Retinal pigment epithelial cell (primary cell): Measurements from ENCODE around the gene MPI.

Experiments
- DNase-seq: peaks from one replicate; pipeline ENCODE4 v3.0.0-alpha.2; 2010; ENCODE audit warnings: low read depth
- H3K4me3 ChIP-seq: 2 replicates; pipeline ENCODE4 v1.5.1; 2011; ENCODE audit warnings: mild to moderate bottlenecking, low read length, control low read depth, moderate library complexity
- TF ChIP-seq, protein P1 (sequence below): conservative IDR thresholded peaks from 2 replicates; pipeline ENCODE4 v1.5.1; 2011; ENCODE audit warnings: low read depth, low read length, control low read depth, inconsistent platforms

Gene MPI, protein sequence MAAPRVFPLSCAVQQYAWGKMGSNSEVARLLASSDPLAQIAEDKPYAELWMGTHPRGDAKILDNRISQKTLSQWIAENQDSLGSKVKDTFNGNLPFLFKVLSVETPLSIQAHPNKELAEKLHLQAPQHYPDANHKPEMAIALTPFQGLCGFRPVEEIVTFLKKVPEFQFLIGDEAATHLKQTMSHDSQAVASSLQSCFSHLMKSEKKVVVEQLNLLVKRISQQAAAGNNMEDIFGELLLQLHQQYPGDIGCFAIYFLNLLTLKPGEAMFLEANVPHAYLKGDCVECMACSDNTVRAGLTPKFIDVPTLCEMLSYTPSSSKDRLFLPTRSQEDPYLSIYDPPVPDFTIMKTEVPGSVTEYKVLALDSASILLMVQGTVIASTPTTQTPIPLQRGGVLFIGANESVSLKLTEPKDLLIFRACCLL

DNA sequence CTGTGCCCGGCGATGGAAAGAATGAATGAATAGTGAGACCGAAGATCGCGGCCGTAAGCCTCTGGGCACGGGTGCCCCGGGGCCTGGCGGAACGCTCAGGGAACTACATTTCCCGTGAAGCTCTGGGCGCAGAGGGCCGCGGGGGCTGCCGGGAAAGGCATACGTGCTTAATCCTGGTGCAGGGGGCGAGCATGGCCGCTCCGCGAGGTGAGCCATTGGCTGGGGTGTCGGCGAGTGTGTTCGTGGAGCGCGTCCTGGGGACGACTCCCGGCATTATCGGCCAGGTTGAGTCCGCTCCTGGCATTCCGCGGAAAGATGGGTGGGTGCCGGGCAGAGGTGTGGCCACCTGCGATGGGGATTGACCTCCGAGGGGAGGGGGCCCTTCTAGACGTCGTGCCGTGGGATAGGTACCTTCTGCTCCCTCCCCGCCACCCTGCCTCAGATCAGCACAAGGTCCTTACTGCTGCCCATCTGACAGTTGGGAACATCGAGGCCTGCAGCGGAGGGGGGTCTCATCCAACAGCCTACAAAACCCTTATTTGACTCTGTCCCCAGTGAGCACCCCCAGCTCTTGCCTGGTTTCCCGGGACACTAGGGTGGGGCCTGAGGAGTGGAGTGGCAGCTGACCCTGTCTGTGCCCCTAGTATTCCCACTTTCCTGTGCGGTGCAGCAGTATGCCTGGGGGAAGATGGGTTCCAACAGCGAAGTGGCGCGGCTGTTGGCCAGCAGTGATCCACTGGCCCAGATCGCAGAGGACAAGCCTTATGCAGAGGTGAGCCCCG is at the start of gene MPI:
TSS of gene MPI (plus strand) at position 160 of the 782 bp plus-strand sequence. CDS start at position 192, 32 bp downstream.
- TF ChIP-seq, protein P1, sequence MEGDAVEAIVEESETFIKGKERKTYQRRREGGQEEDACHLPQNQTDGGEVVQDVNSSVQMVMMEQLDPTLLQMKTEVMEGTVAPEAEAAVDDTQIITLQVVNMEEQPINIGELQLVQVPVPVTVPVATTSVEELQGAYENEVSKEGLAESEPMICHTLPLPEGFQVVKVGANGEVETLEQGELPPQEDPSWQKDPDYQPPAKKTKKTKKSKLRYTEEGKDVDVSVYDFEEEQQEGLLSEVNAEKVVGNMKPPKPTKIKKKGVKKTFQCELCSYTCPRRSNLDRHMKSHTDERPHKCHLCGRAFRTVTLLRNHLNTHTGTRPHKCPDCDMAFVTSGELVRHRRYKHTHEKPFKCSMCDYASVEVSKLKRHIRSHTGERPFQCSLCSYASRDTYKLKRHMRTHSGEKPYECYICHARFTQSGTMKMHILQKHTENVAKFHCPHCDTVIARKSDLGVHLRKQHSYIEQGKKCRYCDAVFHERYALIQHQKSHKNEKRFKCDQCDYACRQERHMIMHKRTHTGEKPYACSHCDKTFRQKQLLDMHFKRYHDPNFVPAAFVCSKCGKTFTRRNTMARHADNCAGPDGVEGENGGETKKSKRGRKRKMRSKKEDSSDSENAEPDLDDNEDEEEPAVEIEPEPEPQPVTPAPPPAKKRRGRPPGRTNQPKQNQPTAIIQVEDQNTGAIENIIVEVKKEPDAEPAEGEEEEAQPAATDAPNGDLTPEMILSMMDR, result no peak
- DNase-seq, result peak; percentile 29
- H3K4me3 ChIP-seq, result peak within 1 kb of the TSS; percentile 95

DNA sequence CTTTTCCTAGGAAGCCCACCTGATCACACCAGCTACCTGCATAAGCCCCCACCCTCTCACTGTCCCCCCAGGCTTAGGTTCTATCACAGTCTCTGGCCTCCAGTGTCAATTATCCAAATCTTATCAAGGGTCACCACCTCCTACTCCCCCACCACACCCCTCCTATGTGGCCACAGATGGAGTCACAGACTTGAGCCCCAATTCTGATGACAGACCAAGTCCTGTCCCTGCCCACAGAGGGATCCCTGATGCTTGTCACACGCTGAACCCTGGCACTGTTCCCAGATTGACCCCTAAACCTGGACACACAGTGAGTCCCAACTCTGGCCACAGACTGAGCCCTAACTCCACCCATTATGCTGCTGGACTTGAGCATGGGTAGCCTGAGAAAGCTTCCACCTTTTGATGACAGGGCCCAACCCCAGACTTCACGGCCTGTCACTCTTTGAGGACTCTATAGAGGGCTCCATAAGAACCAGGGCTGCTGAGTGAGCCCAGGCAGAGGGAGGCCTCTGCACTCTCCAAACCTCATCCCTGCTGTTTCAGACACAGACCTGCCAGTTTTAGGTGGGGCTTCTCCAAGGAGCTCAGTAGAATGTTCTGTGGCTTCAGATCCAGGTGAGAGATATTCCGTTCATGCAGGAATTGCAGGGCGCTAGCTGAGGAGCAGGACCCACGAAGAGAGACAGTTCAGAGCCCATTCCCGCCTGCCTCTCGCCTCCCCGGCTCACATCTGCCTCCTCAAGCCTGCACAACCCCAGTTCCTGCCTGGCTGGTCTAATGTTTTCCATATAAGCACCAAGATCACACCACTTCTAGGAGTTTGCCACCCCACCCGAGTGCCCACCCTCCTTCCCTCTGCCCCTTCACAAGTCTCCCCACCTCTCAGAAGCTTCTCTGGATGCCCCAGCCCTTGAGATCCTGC is 48.7 kb upstream of the MPI start:
- H3K4me3 ChIP-seq, result no peak overlapping the region
- DNase-seq, result no peak
- TF ChIP-seq, protein P1, result no peak

DNA sequence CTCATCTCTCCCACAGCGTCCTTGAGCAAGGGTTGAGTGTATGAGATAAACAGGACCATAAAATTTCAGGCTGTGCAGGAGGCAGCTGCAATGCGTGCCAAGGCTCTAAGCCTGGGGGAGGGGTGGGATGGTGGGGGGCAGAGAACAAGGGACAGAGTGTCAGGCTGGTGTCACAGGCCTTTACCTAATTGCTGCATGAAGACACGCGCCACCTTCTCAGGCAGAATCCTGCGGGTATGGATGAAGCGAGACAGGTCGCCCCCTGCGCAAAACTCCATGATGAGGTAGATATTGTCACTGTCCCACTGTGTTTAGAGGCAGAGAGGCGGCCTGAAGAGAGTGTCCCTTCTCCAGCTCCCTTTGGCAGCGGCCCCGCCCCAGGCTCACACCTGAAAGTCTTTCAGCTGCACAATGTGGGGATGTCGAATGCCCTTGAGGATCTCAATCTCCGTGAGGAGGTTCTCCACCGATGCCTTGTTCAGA is 47.9 kb upstream of the MPI start:
- TF ChIP-seq, protein P1, result no peak
- DNase-seq, result no peak
- H3K4me3 ChIP-seq, result peak overlapping the region; percentile 84

DNA sequence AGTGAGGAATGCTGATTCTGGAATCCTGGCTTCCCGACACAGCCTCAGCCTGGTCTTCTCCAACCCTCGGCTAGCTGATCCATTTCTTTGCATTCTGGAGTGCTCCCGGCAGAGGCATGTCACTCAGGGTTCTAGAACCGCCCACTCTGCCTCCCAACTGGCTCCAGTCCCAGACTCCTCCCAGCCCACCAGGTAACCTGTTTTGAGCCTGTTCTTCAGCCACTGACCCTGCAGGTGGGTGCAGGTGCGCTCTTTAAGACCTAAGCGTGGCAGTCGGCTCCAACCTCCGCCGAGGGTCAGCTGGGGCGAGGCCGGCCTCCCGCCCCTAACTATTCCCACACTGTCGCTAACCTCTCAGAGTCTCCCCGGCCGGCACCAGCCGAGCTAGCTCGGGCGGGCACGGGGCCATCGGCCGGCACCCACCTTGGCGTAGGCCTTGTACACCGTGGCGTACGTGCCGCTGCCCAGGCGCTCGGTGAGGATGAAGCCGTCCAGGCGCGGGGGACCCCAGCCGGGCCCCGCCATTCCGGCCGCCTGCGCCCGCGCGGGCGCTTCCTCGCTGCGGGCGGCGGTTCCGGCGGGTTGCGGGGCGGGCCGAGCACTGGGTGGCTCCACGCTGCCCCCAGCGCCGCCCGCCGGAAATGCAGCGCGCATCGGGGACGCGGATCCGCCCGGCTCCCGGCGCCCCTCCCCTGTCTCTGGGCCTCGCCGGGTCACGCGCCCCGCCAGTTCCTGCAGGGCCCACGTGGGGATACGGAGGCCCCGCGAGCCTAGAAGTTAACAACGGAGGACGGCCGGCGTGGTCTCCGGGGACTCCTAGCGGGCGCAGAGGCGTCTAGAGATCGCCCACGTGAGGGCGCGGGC is 47.0 kb upstream of the MPI start, which contains the start of gene ULK3:
TSS of gene ULK3 (minus strand) at position 576 of the 864 bp plus-strand sequence. CDS start at position 525, 51 bp downstream.
- DNase-seq, result peak; percentile 48
- H3K4me3 ChIP-seq, result peak within 1 kb of the TSS; percentile 84
- TF ChIP-seq, protein P1, result peak; percentile 40

DNA sequence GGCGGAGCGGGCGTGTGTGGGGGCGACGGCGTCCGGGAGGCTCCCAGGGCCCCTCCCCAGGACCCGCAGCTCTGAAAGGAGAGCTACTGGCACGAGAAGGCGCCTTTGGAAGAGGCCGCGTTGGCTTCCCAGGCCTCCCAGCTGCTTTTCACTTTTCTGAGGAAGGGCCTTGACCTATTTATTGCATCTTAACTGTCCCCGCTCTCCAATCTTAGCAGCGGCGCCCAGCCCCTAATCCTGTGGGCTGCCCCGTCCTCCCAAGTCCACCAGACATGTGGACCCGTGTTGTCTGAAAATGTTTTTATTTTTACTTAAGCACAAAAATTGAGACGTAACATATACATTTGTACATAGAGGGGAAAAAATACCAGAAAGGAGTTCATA is 46.4 kb upstream of the MPI start:
- H3K4me3 ChIP-seq, result peak overlapping the region; percentile 34
- DNase-seq, result no peak
- TF ChIP-seq, protein P1, result no peak
